Measurements from ENCODE around the gene CDC45.

Gene CDC45

GRCh38 chr22:19471572-19471971 is 8.1 kb upstream of the CDC45 start:
- DNase-seq = no peak

DNA sequence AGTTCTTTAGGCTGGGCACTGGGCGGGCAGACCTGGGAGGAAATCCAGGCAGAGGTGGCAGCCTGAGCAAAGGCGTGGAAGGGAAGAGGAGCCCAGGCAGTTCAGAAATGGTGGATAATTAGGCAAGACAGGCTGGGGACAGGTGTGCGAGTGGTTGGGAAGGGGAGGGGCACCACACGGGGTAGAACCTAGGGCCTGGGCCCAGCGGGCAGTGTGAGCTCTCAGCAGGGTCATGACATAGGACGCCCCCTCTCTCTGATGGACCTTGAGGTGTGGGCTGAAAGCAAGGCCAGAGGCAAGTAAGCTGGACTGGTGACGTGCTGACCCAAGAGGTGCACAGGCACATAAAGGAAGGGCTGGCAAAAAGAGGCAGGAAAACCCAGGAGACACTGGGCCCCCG is 7.5 kb upstream of the CDC45 start:
- DNase-seq = no peak

DNA sequence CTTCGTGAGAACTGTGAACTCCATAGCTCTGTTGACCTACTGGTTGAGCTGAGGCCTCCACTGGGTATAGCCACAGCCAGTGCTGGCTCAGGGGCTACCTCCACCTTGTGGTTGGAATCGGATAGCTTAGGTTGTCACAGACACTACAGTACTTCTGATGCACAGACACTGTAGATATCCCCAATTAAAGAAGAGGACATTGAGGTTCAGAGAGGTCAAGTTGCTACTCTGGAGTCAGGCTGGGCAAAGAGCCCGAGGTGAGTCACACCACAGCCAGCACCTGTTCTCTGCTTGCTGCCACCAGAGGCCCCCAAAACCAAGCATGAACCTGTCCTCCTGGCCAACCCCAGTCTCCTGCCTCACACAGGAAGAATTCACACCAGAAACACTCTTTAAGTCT is 6.1 kb upstream of the CDC45 start:
- DNase-seq = no peak

DNA sequence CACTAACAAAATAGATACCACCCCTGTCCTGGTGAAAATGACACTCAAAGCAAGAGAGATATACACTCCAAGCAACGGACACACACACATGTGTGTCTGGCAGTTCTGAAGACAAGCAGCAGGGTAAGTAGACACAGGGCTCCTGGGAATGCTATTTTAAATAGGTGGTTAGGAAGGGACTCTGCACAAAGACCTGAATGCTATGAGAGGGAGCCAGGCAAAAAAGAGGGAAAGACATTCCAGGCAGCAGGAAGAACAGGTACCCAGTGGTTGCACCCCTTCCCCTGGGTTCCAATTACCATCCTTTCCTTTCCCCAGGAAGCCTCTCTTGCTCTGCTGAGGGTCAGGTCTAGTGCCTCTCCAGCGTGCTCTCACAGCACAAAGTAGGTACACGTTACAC is 3.7 kb upstream of the CDC45 start:
- no peak for DNase-seq

- peak; percentile 55 for DNase-seq
These were observed 2.2 kb upstream of the CDC45 start for GRCh38 chr22:19477321-19478044.

GRCh38 chr22:19478045-19478900 is 1.4 kb upstream of the CDC45 start:
- DNase-seq = peak; percentile 40

GRCh38 chr22:19478901-19479354 is 792 bp upstream of the CDC45 start, which contains the start of gene UFD1:
Gene UFD1, minus strand, starts transcription at chr22:19479193. Its CDS starts 108 bp downstream, at chr22:19479085.
- peak; percentile 91 for DNase-seq

DNA sequence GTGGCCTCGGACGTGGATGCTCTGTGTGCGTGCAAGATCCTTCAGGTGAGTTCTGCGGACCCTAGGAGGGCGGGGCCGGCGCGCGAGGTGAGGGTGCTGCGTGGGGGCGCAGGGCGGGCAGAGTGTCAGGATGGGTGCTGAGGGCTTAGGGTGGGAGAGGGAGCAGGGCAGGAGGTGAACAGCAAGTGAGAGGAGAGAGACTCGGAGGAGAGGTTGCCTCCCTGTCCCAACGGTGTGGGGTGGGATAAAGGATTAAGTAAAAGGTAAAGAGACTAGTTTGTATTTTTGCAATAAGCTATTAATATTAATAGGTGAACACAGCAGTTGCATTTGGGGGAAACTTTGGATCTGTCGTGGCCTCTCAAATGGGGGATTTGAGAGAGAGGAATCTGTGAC is 451 bp downstream of the CDC45 start:
- DNase-seq = peak; percentile 17

DNA sequence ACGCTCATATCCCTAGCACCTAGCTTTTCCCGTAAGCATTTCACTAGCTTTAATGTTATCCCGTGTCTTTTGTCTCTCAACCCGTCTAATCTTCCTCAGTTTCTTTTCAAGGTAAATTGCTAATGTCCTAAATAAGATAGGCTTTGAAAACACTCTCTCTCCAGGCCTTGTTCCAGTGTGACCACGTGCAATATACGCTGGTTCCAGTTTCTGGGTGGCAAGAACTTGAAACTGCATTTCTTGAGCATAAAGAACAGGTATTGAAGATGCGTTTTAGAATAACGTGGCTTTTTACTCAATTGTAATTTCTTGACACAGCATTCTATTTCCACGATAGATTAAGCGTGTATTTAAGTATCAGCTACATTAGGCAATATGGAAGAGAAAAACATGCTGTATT is 1.1 kb downstream of the CDC45 start:
- DNase-seq = no peak

- DNase-seq = no peak
These were observed 2.6 kb downstream of the CDC45 start for GRCh38 chr22:19482297-19482696.

DNA sequence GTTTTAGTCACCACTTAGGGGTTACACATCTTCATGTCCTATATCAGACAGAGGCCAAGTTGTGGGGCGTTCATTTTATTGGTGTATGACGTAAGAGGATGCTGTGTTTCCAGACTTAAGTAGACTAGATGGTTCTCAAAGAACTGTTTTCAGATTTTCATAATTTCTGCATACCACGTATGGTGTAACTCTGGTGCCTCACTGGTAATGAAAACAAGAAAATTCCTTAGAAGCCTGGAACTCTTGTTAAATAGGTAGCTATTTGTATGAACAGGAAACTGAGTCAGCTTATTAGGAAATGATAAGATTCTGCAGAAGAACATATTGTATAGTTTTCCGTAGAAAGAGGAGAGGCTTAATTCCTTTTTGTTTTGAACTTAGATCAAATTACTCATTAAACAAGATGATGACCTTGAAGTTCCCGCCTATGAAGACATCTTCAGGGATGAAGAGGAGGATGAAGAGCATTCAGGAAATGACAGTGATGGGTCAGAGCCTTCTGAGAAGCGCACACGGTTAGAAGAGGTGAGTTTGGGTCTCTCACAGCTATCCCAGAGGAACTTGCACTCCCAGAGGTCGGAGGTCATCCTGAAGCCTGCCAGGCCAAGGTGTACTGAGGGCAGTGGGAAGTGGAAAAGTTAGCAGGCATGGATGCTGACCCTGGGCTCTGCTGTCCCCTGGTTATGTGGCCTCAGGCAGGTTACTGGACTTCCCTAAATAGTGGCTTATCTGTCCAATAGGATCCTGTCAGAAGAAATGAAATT is 3.9 kb downstream of the CDC45 start:
- no peak for DNase-seq

DNA sequence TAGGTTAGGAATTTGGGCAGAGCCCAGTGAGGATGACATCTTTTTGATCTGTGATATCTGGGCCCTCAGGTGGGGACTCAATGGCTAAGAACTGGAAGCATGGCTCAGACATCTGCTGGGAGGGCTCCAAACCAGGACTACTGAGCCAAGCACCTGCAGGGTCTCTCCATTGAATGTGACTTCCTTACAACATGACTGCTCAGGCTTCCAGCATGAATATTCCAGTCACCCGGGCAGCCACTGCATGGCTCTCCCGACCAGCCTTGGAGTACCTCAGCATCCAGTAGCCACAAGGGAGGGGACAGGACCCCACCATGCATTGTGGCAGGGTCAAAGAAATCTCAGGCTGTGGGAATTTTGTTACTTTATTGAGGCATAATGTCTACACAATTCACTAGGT is 8.6 kb downstream of the CDC45 start:
- DNase-seq = no peak

GRCh38 chr22:19488884-19489843 is 9.4 kb downstream of the CDC45 start:
- peak; percentile 63 for DNase-seq

- no peak for DNase-seq
These were observed 11.0 kb downstream of the CDC45 start for GRCh38 chr22:19490628-19491230.

DNA sequence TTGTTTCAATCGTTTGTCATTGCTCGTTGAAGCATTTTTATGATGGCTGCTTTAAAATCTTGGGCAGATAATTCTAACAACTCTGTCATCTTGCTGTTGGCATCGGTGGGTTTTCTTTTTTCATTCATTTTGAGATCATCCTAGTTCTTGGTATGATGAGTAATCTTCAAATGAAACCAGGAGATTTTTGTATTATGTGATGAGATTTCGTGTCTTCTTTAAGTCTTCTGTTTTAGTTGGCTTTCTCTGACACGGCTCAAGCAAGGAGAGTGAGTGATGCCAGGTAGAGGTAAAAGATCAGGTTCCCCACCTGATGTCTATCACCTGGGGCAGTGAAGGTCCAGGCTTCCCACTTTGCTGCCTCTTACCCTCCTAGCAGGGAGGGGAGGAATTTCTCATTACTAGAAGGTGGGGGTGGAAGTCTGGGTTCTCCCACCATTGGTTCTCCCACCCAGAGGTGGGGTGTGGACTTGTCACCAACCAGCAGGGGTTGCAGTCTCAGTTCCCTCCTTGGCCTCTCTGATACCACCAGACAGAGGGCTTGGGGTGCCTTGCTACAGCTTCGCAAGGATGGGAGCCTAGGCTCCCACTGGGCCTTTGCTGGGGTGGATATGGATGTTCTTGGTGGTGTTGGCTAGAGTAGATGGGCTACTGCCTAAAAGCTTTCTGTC is 12.9 kb downstream of the CDC45 start:
- DNase-seq = no peak

DNA sequence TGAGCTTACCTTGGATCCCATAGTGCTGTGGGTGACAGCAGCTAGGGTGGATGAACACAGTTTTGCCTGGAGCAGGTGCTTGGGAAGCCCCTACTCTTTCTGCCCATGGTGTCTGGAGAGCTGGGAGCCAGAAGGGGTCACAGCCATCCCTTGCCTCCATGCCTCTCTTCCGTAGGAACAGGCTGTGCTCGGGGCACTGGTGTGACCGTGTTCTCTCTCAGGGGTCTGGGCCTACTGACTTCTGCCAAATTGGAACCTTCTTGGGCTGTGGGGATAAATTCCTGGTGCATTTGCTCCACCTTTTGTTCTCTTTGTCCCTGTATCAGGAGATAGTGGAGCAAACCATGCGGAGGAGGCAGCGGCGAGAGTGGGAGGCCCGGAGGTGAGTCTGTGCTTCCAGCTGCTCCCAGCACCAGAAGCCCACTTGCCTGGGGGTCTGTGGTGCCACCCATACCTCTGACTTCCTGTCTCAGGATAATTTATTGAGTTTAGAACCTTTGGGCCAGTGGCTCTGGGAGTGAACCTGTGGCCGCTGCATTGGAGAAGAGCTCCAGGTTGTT is 14.4 kb downstream of the CDC45 start:
- DNase-seq = no peak

GRCh38 chr22:19494676-19495173 is 15.0 kb downstream of the CDC45 start:
- DNase-seq = no peak

GRCh38 chr22:19495562-19496323 is 16.0 kb downstream of the CDC45 start:
- DNase-seq = peak; percentile 52

GRCh38 chr22:19496324-19496630 is 16.6 kb downstream of the CDC45 start:
- no peak for DNase-seq

DNA sequence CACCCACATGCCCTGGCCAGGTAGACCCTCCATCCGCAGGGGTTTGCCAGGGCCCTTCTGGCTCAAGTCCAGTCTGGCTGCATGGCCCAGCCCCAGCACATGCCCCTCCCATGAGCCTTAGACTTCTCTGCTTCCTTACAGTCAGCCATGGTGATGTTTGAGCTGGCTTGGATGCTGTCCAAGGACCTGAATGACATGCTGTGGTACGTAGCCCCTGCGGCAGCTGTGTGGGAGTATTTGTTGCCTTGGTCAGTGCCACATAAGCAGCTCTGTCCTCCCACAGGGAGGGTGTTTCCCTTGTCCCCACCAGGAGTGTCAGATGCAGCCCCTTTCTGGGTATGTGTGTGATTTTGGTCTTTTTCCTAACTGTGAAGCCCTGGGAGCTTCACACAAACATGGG is 17.5 kb downstream of the CDC45 start:
- peak; percentile 29 for DNase-seq
